Fibroblast of skin of right biceps (primary cell): ENCODE measurements around the gene MSH5.
"Not testable (repeated sequence)": the region's sequence is repeated elsewhere in the genome, so short reads cannot be mapped to it uniquely, and the experiment has no call there.

Source experiments
- DNase-seq: peaks from one replicate; pipeline ENCODE4 v3.0.0-alpha.2; 2013

The MSH5 gene

DNA sequence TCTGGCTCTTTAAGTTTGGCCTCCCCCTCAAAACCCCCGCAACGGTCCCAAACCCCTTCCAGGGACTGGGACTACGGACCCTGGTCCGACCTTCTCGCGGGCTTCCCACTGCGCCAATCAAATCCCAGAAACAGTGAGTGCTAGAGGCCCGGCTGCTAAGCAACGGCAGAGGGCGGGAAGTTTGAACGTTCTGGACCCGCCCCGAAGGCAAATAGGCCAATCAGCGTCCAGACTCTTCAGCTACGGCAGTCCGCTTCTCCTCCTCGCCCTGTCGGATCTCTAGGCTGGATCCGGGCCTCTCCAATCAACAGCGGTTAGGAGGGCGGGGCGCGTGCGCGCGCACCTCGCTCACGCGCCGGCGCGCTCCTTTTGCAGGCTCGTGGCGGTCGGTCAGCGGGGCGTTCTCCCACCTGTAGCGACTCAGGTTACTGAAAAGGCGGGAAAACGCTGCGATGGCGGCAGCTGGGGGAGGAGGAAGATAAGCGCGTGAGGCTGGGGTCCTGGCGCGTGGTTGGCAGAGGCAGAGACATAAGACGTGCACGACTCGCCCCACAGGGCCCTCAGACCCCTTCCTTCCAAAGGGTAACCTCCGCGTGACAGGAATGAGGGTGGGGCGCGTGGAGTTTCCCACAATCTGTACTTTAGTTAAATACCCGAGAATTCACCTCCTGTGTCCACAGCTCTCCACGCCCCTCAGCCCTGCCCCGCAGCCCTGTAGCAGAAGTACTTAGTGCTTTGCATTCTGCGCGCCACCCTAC is at the start of gene MSH5:
MSH5 (plus strand) TSS at position 367 of the 758 bp plus-strand sequence. CDS start 462 bp downstream, outside the sequence.
- DNase-seq: peak; percentile 100

GRCh38 chr6:31690231-31691077 is 49.4 kb upstream of the MSH5 start:
- DNase-seq: no peak

DNA sequence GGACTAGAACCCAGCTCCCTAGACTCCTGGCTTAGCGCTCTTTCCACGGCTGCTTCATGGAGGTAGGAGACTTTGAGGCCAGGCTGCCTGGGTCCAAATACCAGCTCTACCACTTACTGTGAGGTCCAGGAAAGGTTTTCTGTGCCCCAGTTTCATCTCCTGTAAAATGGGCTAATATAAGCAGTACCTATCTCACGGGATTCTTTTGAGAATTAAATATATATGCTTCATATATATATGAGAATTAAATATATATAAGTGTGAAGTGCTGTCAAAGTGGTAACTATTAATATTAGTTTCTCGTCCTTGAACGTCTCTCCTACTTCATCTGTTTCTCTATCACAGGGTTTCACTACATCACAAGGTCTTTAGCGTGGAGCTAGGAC is 48.7 kb upstream of the MSH5 start:
- no peak for DNase-seq

- no peak for DNase-seq
These were observed 48.2 kb upstream of the MSH5 start for GRCh38 chr6:31691564-31692108.

DNA sequence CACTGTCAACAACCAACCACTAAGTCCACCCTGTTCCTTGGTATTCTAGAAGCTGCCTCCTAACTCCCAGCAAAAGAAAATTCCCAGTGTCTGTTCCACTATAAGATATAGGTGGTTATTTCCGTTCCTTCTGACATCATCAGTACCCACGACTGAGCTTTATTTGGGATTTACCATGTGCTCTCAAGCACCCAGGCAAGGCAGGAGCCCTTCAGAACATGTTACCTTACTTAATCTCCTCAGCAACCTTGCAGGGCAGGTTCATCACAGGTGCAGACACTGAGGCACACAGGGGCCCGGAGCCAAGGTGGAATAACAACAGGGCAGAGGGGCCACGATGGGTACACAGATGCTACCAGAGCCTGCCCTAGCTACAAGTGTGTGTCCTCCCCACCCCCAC is 47.5 kb upstream of the MSH5 start:
- DNase-seq: no peak

DNA sequence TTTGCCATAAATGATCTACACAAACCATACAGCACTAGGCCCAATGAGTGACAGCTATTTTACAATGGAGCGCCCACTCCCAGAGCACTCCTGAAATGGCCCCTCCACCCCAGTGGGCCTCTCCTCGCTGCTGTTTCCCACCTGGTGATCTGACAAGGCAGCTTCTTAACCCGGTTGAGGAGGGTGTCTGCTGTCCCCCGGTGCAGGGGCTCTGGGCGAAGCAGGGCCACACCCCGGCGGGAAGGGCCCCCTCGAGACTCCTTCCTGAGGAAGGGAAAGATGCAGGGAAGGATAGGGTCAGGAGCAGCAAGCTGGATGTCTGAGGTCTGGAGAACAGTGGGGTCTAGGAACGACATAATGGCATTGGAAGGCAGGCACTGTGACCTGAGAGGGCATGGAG is 46.9 kb upstream of the MSH5 start:
- DNase-seq: no peak

DNA sequence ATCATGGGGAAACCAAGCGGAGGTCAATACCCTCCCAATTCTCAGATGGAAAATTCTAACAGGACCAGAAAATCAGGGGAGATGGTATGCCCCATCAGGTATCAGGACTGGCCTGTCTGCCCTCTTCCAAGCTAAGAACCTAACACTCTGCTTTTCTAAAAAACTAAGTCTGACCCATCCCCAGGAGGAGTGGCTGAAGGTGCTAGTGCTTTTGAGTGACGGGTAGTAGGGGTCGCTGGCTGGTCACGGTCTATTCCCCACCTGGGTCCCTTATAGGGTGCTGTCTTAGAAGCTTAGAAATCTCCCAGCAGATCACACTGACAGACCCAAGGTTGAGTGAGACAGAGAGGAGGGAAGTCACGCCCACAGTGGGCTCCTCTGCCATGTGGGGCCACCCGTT is 46.3 kb upstream of the MSH5 start:
- DNase-seq: no peak

GRCh38 chr6:31697555-31697954 is 42.2 kb upstream of the MSH5 start:
- no peak for DNase-seq

DNA sequence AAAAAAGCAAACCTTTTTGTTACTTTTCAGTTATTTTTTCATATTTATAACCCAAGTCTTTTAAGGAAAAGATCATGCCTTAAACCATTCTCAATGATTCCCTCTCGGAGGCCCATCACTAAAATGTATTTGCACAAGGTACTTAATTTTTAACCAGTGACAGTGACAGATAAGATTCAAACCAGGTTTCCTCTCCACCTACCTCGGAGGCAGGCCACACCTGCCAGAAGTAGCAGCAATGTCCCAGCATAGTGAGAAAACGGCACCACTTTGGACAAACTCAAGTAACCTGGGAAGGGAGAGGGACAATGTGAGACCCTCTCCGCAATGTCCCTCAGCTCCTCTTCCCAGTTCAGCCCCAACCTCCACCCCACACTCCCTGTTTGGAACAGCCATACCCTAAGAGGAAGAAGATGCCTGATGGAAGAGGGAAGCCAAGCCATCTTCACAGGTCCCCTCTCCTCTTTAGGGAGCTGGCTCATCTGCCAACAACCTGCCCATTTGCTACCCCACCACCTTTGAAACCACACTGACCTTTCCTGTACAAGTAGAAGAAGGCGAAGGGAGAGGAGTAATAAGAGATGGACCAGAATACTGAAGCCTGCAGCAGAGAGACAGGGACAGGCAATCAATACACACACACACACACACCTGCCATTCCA is 38.9 kb upstream of the MSH5 start:
- no peak for DNase-seq

DNA sequence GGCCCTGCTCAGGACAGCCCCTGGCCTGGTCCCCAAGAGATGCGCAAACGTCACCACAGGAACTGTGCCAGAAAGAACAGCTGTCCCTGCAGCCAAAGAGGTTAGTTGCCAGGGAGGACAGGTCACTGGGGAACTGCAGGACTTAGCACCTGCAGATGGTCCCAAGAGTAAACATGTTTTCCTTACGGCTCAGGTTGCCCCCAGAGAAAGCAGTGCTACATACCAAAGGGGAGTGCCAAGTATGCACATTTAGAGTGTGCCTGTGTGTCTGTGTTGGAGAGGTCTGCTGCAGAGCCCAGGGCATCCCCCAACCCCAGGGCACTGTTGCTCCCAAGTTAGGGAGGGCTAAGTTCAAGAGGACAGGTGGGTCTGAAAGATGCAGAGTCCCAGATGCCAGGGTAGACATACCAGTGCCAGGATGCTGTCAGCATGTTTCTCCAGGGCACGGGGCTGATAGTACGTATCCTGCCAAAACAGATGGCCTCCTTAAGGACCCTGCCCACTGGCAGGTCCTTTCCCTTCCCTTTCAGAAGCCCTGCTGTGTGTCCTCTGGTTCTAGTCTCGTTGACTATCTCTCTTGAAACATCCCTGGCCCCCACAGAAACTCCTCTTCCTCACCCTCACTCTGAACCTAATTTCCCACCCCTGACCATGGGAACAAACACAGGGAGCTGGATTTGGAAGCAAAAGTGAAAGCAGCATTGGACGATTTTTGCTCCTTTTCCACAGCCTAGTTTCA is 38.0 kb upstream of the MSH5 start:
- no peak for DNase-seq

GRCh38 chr6:31702405-31702818 is 37.4 kb upstream of the MSH5 start:
- DNase-seq: no peak

- peak; percentile 99 for DNase-seq
These were observed 36.7 kb upstream of the MSH5 start, which contains the start of gene ABHD16A for GRCh38 chr6:31702819-31703716. Gene ABHD16A (minus strand): TSS chr6:31703324. CDS start chr6:31703281, 43 bp downstream.

- DNase-seq: no peak
These were observed 33.9 kb upstream of the MSH5 start for GRCh38 chr6:31705931-31706330.

DNA sequence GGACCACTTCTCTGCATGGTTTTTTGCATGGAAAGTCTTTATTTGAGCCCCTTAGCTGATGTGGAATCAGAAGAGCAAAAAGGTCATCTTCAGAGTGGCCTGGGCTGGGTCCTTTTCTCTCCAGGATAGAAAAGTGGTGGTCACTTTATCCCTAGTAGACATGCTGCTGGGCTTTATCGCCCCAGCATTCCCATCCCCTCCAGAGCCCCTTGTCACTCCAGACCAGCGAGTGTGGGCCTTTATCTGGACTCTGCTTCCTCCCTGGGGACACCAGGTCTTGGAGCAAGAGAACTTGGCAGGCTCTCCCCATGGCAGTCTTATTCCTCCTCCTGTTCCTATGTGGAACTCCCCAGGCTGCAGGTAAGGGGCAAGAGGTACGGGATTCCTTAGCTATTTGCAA is 33.2 kb upstream of the MSH5 start, which contains the start of gene LY6G6F:
LY6G6F (plus strand) TSS at position 268 of the 400 bp plus-strand sequence; CDS start at position 309, 41 bp downstream.
- no peak for DNase-seq

GRCh38 chr6:31707701-31708100 is 32.1 kb upstream of the MSH5 start:
- no peak for DNase-seq

- no peak for DNase-seq
These were observed 31.6 kb upstream of the MSH5 start for GRCh38 chr6:31708224-31708623.

GRCh38 chr6:31709157-31709556 is 30.6 kb upstream of the MSH5 start:
- DNase-seq: not testable (repeated sequence)

DNA sequence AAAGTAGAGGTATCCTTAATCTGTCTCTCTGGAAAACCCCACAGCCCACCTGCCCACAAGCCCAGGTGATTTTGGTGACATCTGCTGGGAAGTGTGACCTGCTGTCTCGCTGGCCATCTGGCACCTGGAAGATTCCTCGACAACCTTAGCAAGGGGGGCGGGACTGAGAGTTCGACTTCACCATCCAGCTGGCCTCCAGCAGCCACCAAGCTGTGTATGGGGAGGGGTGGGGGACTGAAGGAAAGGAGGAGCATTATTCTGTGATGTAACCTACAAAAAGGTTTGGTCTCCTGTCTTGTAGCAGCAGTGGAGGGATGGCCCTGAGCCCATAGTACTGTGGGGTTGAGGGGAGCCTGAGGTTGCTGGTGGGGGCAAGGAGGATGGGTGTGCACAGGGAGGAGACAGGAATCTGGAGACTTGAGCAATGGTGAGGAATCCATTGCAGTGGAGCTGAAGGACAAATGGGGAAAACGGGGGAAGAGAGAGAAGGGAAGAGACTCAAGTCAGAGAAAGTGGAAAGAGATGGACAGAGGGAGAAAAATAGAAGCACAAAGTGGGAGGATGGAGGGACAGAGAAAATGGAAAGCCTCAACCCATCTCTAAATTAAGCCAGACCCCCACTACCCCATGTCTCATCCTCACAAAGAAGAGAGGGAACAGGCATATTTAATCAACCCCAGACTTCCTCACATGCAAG is 29.1 kb upstream of the MSH5 start:
- DNase-seq: no peak

GRCh38 chr6:31711233-31711632 is 28.6 kb upstream of the MSH5 start:
- no peak for DNase-seq

GRCh38 chr6:31712296-31712695 is 27.5 kb upstream of the MSH5 start:
- DNase-seq: no peak

- DNase-seq: no peak
These were observed 26.3 kb upstream of the MSH5 start for GRCh38 chr6:31713465-31713864.
